Left renal pelvis (tissue), 4 donors: Measurements from ENCODE around the gene MBD3L2B. TPM values are rescaled to one million over a fixed set of nuclear protein-coding genes. Genes with fewer than 3 reads are reported as not detected.
A peak's percentile ranks its signal among the peaks of the same experiment; 100 is the strongest.

ENCODE experiments used
- DNase-seq, 4 donors: peaks; one replicate each; pipeline ENCODE4 v3.0.0-alpha.2; 2013; ENCODE audit warnings: low read depth in 4 of 4, low spot score in 3 of 4
- polyA plus RNA-seq, 4 donors: library from polyadenylated mRNA; unstranded; fragments of 120-200 nt; gene quantifications; one replicate each; pipeline ENCODE4 v1.2.1, GENCODE V29; 2013; ENCODE audit not compliant: insufficient read length in 4 of 4

The MBD3L2B gene
- polyA plus RNA-seq, 4 donors, result not detected

- no peak for DNase-seq
Measured at GRCh38 chr19:7018828-7019227, 2.4 kb downstream of the MBD3L2B start.

DNA sequence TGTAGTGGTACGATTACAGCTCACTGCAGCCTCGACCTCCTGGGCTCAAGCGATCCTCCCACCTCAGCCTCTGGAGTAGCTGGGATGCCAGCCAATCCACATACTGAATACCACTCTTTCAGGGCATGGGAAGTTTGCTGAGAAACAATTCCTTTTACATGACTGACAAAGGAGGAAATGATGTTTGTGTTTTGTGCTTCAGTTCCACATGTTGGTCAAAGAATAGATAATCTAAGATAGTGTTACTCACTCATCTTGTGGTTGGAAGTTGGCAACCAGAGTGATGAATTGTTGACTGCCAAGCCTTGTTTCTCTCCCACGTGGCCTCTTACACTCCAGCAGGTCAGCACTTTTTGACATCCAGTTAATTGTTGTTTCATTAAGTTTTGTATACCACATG lies 7.6 kb downstream of the MBD3L2B start:
- no peak for DNase-seq

DNA sequence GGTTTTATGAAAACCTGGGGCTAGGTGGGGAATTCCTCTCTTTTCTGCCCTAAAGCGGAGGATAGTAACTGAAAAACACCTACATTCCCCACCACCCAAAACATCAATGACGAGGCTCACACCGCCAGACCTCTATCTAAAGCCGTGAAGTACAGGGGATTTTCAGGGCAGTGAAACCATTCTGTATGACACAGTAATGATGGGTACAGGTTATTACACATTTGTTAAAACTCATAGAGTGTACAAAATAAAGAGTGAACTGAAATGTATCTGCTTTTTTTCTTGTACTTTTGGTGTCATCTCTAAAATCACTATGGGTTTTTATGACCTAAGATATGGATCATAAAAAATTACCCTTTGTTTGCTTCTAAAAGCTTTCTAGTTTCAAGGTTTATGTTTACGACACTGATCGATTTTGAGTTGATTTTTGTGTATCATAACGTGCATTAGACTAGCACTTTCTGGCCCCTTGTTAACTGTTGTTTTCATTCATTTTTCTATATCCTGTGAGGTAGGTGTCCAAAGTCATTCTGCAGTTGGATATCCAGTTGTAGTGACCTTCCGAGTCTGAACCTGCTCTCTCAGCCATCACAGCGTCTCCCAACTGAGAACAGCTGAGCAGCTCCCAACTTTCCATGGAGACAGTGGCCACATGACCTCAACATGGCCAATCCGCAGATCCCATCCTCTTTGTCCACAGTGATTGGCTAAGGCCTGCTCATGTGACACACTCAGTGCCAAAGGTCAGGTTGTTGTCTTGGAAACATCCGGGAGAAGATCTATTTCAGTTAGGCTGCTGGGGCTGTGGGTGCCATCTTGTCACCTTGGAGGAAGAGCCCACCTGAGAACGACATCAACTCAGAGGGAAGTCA lies 10.3 kb downstream of the MBD3L2B start:
- no peak for DNase-seq

DNA sequence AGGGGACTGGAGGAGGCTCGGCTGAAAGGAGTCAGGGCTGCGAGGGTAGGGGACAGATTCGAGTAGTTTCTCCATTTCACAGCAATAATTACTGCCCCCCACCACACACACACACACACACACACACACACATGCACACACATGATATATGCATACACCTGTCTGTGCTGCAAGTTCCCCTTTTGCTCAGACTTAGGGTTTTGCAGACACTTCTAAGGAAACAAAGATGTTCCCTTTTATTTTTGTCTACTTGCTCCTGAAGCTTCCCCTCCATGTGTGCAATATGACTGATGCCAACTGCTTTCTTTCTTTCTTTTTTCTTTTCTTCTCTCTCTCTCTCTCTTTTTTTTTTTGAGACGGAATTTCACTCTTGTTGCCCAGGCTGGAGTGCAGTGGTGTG lies 13.4 kb downstream of the MBD3L2B start:
- no peak for DNase-seq

- DNase-seq, result no peak
Measured at GRCh38 chr19:7006135-7006704, 15.0 kb downstream of the MBD3L2B start.

DNA sequence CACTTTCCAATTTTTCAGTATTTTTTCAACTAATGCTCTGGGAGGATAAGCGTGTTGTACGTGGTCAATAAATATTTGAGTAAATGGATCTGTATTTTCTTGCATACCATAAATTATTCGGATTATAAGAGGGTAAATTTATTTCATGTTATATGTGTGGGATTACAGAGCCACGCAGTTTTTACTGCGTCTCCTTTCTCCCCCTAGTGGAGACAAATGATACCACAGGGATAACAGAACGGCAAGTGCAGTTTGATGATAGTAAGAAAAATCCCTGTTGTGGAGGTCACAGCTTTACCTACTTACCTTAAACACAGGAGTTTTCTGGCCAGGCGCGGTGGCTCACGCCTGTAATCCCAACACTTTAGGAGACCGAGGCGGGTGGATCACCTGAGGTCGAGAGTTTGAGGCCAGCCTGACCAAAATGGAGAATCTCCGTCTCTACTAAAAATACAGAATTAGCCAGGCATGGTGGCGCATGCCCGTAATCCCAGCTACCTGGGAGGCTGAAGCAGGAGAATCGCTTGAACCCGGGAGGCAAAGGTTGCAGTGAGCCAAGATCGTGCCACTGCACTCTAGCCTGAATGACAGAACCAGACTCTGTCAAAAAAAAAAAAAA lies 16.8 kb downstream of the MBD3L2B start:
- peak in 1 of 4 donors; percentile 20 for DNase-seq

GRCh38 chr19:7000816-7001215 lies 20.4 kb downstream of the MBD3L2B start:
- no peak for DNase-seq

- no peak for DNase-seq
Measured at GRCh38 chr19:7000333-7000732, 20.9 kb downstream of the MBD3L2B start.

DNA sequence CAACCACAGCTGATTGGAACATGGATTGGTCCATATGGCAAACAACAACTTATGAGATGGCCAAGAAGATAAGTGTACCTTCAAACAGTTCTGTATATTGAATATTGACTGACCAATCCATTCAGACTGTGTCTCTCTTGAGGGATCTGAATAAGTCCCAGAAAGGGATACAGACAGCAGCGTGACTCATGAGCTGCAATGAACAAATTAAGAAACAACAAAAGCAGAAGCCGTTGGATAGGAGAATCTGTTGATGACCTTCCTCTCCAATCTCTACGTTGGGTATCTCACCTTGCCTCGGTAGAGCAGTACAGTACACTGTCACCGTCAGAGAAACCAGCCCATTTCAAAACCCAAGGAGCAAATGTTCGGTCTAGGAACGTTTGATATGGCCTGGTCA lies 21.3 kb downstream of the MBD3L2B start:
- no peak for DNase-seq

DNA sequence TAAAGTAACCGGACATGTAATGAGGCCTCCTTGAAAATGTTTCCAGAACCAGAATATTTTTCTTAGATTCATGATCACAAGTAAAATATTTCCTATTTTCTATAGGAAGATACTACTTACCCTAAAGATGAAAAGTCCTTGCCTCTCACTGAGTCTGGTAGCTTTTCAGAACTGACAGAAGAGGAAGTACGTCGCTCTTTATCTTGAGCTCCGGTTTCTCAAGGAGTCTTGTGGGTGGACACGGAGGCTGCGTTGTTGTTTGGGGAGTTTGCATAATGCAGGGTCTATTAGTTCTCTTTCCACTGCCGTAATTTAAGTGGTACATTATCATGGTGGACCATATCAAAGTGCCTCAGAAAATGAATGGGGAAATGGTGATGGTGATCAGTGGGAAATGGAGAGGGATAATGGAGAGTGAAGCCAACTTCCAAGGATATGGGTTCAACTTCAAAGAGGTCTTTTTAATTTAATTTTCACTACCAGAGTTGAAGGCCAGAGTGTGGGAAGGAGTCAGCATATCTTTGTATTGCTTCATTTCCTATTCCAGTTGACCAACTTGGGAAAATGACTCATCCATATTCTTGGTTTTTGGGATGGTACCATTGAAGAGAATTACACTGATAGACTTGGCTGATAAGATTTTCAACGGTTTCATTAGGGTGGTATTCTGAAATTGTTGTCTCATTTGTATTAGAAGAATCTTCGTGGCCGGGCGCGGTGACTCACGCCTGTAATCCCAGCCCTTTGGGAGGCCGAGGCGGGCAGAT lies 23.4 kb downstream of the MBD3L2B start:
- DNase-seq, result no peak

- DNase-seq, result no peak
Measured at GRCh38 chr19:6996810-6997209, 24.4 kb downstream of the MBD3L2B start.

- no peak for DNase-seq
Measured at GRCh38 chr19:6995054-6995453, 26.2 kb downstream of the MBD3L2B start.

DNA sequence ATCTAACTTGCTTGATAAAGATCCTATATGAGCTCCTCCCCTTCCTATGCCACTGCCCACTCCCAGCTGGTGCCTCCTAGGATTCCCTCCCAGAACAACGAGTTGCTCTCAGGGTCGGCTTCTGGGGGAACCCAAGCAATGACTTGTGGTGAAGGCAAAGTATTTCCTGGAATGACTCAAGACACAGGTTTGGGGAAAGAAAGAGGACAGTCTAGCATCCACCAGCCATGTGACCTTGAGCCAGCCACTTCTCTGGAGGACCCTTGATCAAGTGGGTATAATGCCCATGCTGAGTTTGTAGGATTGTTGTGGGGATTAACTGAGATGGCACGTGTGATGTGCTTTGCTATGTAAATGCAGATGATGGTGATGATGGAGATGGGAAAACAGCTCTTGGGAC lies 33.0 kb downstream of the MBD3L2B start:
- DNase-seq, result no peak

DNA sequence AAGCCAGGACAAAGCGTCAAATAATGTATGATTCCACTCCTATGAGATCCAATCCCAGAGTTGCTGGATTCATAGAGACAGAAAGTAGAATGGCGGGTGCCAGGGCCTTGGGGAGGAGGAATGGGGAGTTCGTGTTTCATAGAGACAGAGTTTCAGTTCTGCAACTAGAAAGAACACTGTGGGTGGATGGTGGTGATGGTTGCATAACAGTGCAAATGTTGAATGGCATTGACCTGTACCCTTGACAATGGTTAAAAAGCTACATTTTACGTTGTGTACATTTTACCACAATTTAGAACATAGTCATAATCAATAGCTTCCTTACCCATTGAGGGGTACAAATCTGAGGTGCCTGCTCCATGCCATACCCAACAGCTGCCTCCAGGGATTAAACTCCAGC lies 33.4 kb downstream of the MBD3L2B start:
- no peak for DNase-seq

GRCh38 chr19:6983448-6983847 lies 37.8 kb downstream of the MBD3L2B start:
- DNase-seq, result no peak

GRCh38 chr19:6979399-6979798 lies 41.8 kb downstream of the MBD3L2B start:
- no peak for DNase-seq

DNA sequence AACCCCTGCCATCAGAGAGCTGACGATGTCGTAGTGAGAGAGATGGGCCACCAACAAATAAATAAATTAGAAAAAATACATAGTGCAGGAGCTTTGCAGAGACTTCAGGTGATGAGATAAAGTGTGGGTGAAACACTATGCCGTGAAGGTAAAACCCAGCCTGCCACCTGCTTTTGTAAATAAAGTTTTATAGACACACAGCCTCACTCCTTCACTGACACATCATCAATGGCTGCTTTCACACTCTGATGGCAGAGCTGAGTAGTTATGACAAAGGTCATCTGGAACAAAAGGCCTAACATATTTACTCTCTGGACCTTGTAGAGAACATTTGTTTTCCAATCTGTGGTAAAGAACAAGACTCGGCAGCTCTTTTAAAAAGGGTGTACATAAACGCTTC lies 45.0 kb downstream of the MBD3L2B start:
- no peak for DNase-seq

DNA sequence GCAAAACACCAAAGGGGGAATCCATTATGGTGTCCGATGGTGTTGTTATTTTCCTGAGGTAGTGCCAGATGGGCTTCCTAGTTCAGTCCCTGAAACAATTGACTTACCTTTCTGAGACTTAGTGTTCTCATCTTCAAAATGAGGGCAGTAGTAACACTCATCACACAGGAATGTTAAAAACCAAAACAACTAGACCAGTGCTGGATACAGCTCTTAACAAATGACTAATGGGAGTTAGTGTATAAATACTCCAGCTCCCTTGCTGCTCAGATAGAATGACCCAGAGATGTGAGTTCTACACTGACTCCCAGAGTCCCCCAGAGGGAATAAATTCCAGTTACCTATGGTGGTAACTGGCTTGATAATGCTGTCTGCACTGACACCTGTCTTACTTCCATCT lies 49.9 kb downstream of the MBD3L2B start:
- no peak for DNase-seq

GRCh38 chr19:6970443-6970842 lies 50.8 kb downstream of the MBD3L2B start:
- DNase-seq, result no peak

- no peak for DNase-seq
Measured at GRCh38 chr19:6970021-6970420, 51.2 kb downstream of the MBD3L2B start.

DNA sequence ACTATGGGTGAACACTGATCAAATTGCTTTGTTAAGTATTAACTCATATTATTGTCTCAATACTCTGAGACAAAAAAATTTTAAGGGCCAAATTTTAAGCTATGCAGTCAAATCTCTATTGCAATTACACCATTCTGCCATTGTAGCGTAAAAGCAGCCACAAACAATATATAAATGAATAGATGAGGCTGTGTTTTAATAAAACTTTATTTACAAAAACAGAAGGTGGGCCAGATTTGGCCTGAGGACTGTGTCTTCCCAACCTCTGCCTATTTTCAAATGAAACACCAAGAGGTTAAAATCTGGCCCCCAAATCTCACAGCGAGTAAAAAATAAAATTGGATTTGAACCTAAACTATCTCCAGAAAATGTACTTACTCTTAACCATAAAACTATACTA lies 51.7 kb downstream of the MBD3L2B start:
- no peak for DNase-seq
